Caco-2 (cell line): ENCODE measurements around the gene GUCA2A. TPM values are rescaled to one million over a fixed set of nuclear protein-coding genes. Genes with fewer than 3 reads are reported as not detected.

ENCODE experiments used
- BruUV-seq: library from RNA; stranded (reverse); fragments of 400-500 nt; replicated peaks from 2 replicates; lab custom pipeline; 2021; lab: Mats Ljungman, UMichigan
- CTCF ChIA-PET: fragments of 300-600 bp; sonication (Branson Sonifier 250); formaldehyde crosslinking; loops from one replicate; lab custom pipeline; 2022; ENCODE audit warnings: antibody characterized with exemption; lab: Charles Lee
- POLR2A ChIA-PET: fragments of 300-600 bp; sonication (Branson Sonifier 250); formaldehyde crosslinking; loops from one replicate; lab custom pipeline; 2022; ENCODE audit warnings: antibody characterized with exemption; lab: Charles Lee
- DNase-seq, 2 experiments: peaks; one replicate each; pipeline versions ENCODE4 v3.0.0 to v3.0.0-alpha.2; 2020 to 2022
- H3K27me3 ChIP-seq: replicated peaks from 2 replicates; pipeline ENCODE4 v1.6.0; 2011; ENCODE audit warnings: low read length; ENCODE audit not compliant: control insufficient read depth, insufficient read depth
- H3K36me3 ChIP-seq: 2 replicates; pipeline ENCODE4 v1.5.1; 2011; ENCODE audit warnings: low read length; ENCODE audit not compliant: control insufficient read depth, insufficient read depth
- H3K4me1 ChIP-seq: fragments of 250-450 bp; sonication (Bioruptor Pico); 2 replicates; pipeline ENCODE4 v1.5.1; 2020; ENCODE audit warnings: mild to moderate bottlenecking
- H3K4me3 ChIP-seq: 2 replicates; pipeline ENCODE4 v1.5.1; 2011; ENCODE audit warnings: low read depth, mild to moderate bottlenecking, control low read depth, low read length
- H3K9me3 ChIP-seq: fragments of 250-450 bp; sonication (Bioruptor Pico); 2 replicates; pipeline ENCODE4 v1.5.1; 2020; ENCODE audit warnings: mild to moderate bottlenecking, moderate library complexity
- H3K27ac Mint-ChIP-seq: one replicate; pipeline ENCODE4 v1.8.0; 2022; ENCODE audit warnings: mixed read lengths; ENCODE audit not compliant: unreplicated experiment
- H3K27me3 Mint-ChIP-seq: one replicate; pipeline ENCODE4 v1.8.0; 2022; ENCODE audit warnings: mixed read lengths; ENCODE audit not compliant: insufficient read depth, unreplicated experiment
- H3K36me3 Mint-ChIP-seq: one replicate; pipeline ENCODE4 v1.8.0; 2022; ENCODE audit warnings: mild to moderate bottlenecking, mixed read lengths; ENCODE audit not compliant: insufficient read depth, unreplicated experiment
- H3K4me1 Mint-ChIP-seq: one replicate; pipeline ENCODE4 v1.8.0; 2022; ENCODE audit warnings: low read depth, mixed read lengths; ENCODE audit not compliant: unreplicated experiment
- H3K4me3 Mint-ChIP-seq: one replicate; pipeline ENCODE4 v1.8.0; 2022; ENCODE audit warnings: mild to moderate bottlenecking, moderate library complexity, mixed read lengths; ENCODE audit not compliant: unreplicated experiment
- H3K9me3 Mint-ChIP-seq: one replicate; pipeline ENCODE4 v1.8.0; 2022; ENCODE audit warnings: mixed read lengths; ENCODE audit not compliant: unreplicated experiment
- CTCF ChIP-seq, 2 experiments: fragments of 200-600 bp in 1 of 2; IDR thresholded peaks; 1 replicate in 1 of 2; 2 replicates in 1 of 2; pipeline versions ENCODE4 v1.5.1 to v1.8.0; 2011 to 2022; ENCODE audit warnings: antibody characterized with exemption in 1 of 2, control low read depth in 1 of 2, inconsistent platforms in 1 of 2, low read depth in 1 of 2, low read length in 1 of 2, mild to moderate bottlenecking in 1 of 2, moderate library complexity in 1 of 2; ENCODE audit not compliant: insufficient read depth in 1 of 2, severe bottlenecking in 1 of 2, unreplicated experiment in 1 of 2
- intact Hi-C: fragments of 100-400 bp; cut with micrococcal nuclease; formaldehyde crosslinking; loops from one replicate; pipeline ENCODE4 v1.10.0; 2022; ENCODE audit not compliant: unreplicated experiment
- total RNA-seq: library from RNA; stranded (reverse); gene quantifications from 2 replicates; pipeline ENCODE4 v1.2.3, GENCODE V29; 2022

GUCA2A gene
- total RNA-seq, 1 experiment from 2014 or later = 28.8 TPM

GRCh38 chr1:42139444-42139843 is 25.1 kb downstream of the GUCA2A start:
- Mint-ChIP-seq H3K27ac (no peak overlapping the region), H3K9me3 (no peaks in the 10 kb centered on the region), H3K4me1 (no peaks in the 10 kb centered on the region), H3K4me3 (no peak overlapping the region), H3K27me3 (peaks cover 9% of the 10 kb centered on the region), H3K36me3 (no peaks in the 10 kb centered on the region)
- DNase-seq = no peak
- no TSS peak for BruUV-seq
- Histone ChIP-seq H3K9me3 (no peaks in the 10 kb centered on the region), H3K36me3 (no peaks in the 10 kb centered on the region), H3K4me3 (no peak overlapping the region), H3K4me1 (no peaks in the 10 kb centered on the region), H3K27me3 (no peaks in the 10 kb centered on the region)
- TF ChIP-seq CTCF (IDR thresholded peaks at IDR 0.05; ENCODE audit: insufficient read depth in 1 of 2, low read depth in 1 of 2, low read length in 1 of 2, severe bottlenecking in 1 of 2, unreplicated experiment in 1 of 2) = no peak
- POLR2A ChIA-PET = no interaction called here
- CTCF ChIA-PET = no interaction called here
- intact Hi-C loops = no loop called here

GRCh38 chr1:42138586-42138985 is 26.0 kb downstream of the GUCA2A start:
- Histone ChIP-seq H3K36me3 (no peaks in the 10 kb centered on the region), H3K4me1 (no peaks in the 10 kb centered on the region), H3K27me3 (no peaks in the 10 kb centered on the region), H3K4me3 (no peak overlapping the region), H3K9me3 (no peaks in the 10 kb centered on the region)
- POLR2A ChIA-PET = no interaction called here
- Mint-ChIP-seq H3K4me1 (no peaks in the 10 kb centered on the region), H3K36me3 (no peaks in the 10 kb centered on the region), H3K4me3 (no peak overlapping the region), H3K9me3 (no peaks in the 10 kb centered on the region), H3K27ac (no peak overlapping the region), H3K27me3 (peaks cover 9% of the 10 kb centered on the region)
- TF ChIP-seq CTCF (IDR thresholded peaks at IDR 0.05; ENCODE audit: insufficient read depth in 1 of 2, low read depth in 1 of 2, low read length in 1 of 2, severe bottlenecking in 1 of 2, unreplicated experiment in 1 of 2) = no peak
- BruUV-seq = no TSS peak
- CTCF ChIA-PET = no interaction called here
- intact Hi-C loops = no loop called here
- DNase-seq = no peak

GRCh38 chr1:42137766-42138165 is 26.8 kb downstream of the GUCA2A start:
- no peaks in the 10 kb centered on the region for H3K27me3 ChIP-seq
- TF ChIP-seq CTCF (IDR thresholded peaks at IDR 0.05; ENCODE audit: insufficient read depth in 1 of 2, low read depth in 1 of 2, low read length in 1 of 2, severe bottlenecking in 1 of 2, unreplicated experiment in 1 of 2) = no peak
- CTCF ChIA-PET = no interaction called here
- Mint-ChIP-seq H3K4me1 (no peaks in the 10 kb centered on the region), H3K27me3 (peaks cover 9% of the 10 kb centered on the region), H3K27ac (no peak overlapping the region), H3K9me3 (no peaks in the 10 kb centered on the region), H3K4me3 (no peak overlapping the region), H3K36me3 (no peaks in the 10 kb centered on the region)
- BruUV-seq = no TSS peak
- no peaks in the 10 kb centered on the region for H3K4me1 ChIP-seq
- DNase-seq = no peak
- no peak overlapping the region for H3K4me3 ChIP-seq
- no peaks in the 10 kb centered on the region for H3K9me3 ChIP-seq
- H3K36me3 ChIP-seq = no peaks in the 10 kb centered on the region
- intact Hi-C loops = no loop called here
- POLR2A ChIA-PET = no interaction called here
